GM06990 (cell line): ENCODE results near the gene PLXNB1.
"Not testable (repeated sequence)": the region's sequence is repeated elsewhere in the genome, so short reads cannot be mapped to it uniquely, and the experiment has no call there.

Experiments used
- DNase-seq: peaks from one replicate; pipeline ENCODE4 v3.0.0-alpha.2; 2011; ENCODE audit not compliant: insufficient read length; ENCODE audit errors: extremely low read depth
- H3K27me3 ChIP-seq: replicated peaks from 2 replicates; pipeline ENCODE4 v1.6.0; 2011; ENCODE audit warnings: low read length; ENCODE audit not compliant: control insufficient read depth, insufficient read depth
- H3K36me3 ChIP-seq: 2 replicates; pipeline ENCODE4 v1.5.1; 2011; ENCODE audit warnings: low read length; ENCODE audit not compliant: control insufficient read depth, insufficient read depth
- H3K4me3 ChIP-seq: replicated peaks from 2 replicates; pipeline ENCODE4 v1.5.1; 2011; ENCODE audit warnings: low read depth, mild to moderate bottlenecking, control low read depth, low read length
- CTCF ChIP-seq: IDR thresholded peaks from 2 replicates; pipeline ENCODE4 v1.5.1; 2011; ENCODE audit warnings: low read length, control low read depth, mild to moderate bottlenecking, inconsistent platforms; ENCODE audit not compliant: insufficient read depth, poor library complexity, severe bottlenecking

Gene PLXNB1

DNA sequence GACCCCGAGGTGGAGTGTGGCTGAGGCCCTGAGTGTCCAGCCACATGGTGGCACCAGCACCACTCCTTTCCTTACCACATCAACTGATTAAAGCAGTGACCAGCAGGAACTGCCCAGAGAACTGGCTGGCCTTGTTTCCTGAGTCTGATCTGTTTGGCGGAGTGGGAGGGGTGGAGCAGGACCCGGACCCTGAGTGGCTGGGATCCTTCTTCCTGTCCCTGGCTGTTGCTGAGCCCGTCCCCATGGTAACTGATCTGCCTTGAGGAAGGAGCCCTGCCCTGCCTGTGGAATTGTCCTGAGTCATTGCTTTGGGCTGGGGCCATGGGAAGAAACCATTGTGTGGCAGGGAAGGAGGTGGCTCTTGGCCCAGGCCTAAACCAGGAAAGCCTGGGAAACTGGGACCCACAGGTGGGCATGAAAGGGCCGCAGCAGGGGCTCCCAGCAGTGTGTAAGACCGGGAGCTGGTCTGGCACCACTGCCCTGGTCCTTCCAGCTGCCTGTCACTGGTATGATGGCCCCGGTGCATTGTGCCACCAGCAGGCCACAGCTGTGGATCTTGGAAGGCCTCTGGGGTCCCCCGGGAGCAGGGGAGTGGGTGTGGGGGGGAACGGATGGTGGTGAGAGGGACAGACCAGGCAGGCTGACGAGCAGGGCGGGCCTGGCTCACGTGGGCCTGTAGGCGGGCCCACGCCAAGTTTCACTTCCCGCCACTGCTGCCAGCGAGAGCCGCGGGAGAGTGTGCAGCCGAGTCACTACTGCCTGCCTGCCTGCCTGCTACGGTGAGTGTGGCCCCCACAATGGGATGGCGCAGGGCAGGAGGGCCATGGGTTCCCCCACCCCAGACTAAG, 35.9 kb upstream of the PLXNB1 start:
- Histone ChIP-seq H3K4me3 (peak overlapping the region; percentile 72), H3K36me3 (peaks cover 33% of the 10 kb centered on the region), H3K27me3 (no peaks in the 10 kb centered on the region)
- peak; percentile 55 for TF ChIP-seq CTCF
- DNase-seq = peak; percentile 88

GRCh38 chr3:48465237-48465530, 35.3 kb upstream of the PLXNB1 start:
- Histone ChIP-seq H3K36me3 (peaks cover 34% of the 10 kb centered on the region), H3K4me3 (no peak overlapping the region), H3K27me3 (no peaks in the 10 kb centered on the region)
- no peak for DNase-seq
- no peak for TF ChIP-seq CTCF

DNA sequence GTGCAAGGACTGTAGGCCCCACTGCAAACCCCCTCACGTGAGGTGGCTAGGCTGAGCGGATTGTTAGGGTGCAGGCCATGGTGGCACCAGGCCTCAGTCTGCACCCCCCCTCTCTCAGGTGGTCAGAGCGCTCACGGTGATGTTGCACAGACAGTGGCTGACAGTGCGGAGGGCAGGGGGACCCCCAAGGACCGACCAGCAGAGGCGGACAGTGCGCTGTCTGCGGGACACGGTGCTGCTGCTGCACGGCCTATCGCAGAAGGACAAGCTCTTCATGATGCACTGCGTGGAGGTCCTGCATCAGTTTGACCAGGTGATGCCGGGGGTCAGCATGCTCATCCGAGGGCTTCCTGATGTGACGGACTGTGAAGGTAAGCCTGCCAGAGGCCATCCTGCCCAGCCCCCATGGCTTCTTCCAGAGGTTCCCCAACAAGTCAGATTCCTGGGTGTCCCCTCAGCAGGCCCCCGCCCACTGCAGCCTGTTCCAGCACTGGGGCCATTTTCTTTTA, 34.9 kb upstream of the PLXNB1 start:
- Histone ChIP-seq H3K36me3 (peaks cover 36% of the 10 kb centered on the region), H3K4me3 (no peak overlapping the region), H3K27me3 (no peaks in the 10 kb centered on the region)
- no peak for TF ChIP-seq CTCF
- no peak for DNase-seq

DNA sequence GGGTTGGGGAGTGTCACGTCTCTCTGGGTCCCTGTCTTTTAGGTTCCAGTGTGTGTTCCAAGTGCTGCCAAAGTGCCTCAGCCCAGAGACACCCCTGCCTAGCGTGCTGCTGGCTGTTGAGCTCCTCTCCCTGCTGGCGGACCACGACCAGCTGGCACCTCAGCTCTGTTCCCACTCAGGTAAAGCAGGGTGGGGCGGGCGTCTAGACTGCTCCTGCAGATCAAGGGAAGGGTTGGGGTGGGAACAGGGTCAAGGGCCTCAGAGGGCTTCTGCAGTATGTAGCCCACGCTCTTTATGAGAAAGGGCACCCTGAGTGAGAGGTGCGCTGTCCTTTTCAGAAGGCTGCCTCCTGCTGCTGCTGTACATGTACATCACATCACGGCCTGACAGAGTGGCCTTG, 33.8 kb upstream of the PLXNB1 start:
- H3K27me3 ChIP-seq = no peaks in the 10 kb centered on the region
- no peak for TF ChIP-seq CTCF
- no peak overlapping the region for H3K4me3 ChIP-seq
- no peak for DNase-seq
- H3K36me3 ChIP-seq = peaks cover 33% of the 10 kb centered on the region

- H3K36me3 ChIP-seq = peaks cover 24% of the 10 kb centered on the region
- not testable (repeated sequence) for H3K27me3 ChIP-seq, DNase-seq, H3K4me3 ChIP-seq
Observed at GRCh38 chr3:48461767-48462166, 31.9 kb upstream of the PLXNB1 start.

DNA sequence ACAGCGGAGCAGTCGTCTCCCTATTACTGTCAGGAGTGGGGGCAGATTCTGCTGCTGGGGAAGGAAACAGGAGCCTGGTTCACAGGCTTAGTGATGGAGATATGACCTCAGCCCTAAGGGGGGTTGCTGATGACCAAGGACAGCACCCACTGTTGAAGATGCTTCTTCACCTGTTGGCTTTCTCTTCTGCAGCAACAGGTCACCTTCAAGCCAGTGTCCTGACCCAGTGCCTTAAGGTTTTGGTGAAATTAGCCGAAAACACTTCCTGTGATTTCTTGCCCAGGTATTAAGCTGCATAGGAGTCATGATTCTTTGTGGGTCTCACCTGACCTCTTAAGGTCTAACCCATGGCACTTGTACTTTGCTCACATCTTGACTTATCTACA, 30.6 kb upstream of the PLXNB1 start:
- no peaks in the 10 kb centered on the region for H3K27me3 ChIP-seq
- peaks cover 24% of the 10 kb centered on the region for H3K36me3 ChIP-seq
- H3K4me3 ChIP-seq = no peak overlapping the region
- TF ChIP-seq CTCF = no peak
- DNase-seq = no peak
